ENCODE results near the gene ZSWIM3. TPM values are rescaled to one million over a fixed set of nuclear protein-coding genes. Genes with fewer than 3 reads are reported as not detected.

Gene ZSWIM3
- total and polyA plus RNA-seq, 2 donors (not counting 3 experiments of a cell fraction or from before 2014, with no cell fraction given), result 3.8 to 4.4 TPM

DNA sequence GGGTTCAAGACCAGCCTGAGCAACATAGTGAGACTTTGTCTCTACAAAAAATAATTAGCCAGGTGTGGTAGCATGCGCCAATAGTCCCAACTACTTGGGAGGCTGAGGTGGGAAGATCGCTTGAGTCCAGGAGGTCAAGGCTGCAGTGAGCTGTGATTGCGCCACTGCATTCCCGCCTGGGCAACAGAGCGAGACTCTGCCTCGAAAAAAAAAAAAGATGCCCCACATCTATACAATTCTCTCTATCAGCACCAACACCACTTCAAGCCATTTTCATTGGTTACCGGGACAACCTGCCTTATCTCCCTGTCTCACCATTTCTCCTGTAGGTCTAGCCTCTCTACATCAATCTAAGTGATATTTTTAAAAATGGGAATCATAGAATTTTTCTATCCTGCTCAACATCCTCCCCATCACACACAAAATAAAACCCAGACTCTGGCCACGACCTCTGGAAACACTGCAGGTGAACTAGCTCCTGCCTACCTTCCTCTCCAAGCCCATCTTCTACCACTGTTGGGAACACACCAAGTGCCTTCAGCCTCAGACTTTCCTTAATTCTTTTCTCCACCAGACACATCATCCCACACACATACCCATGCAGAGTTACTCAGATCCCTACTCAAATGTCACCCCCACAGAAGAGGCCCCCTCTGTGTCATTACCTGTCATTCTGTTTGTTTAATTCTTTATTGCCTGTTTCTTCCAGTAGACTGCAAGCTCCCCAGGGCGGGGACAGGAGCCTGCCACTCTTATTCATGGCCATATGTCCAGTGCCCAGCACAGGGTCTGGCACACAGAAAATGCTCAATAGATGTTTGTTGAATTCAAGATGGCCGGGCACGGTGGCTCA is 64.1 kb downstream of the ZSWIM3 start:
- no peaks in the 10 kb centered on the region for H3K79me2 ChIP-seq (ENCODE audit: control insufficient read depth, insufficient read depth, low read length)
- H3K9me1 ChIP-seq (replicated peaks; ENCODE audit: control insufficient read depth, extremely low read depth, insufficient read depth, low read length), result no peaks in the 10 kb centered on the region
- no peak overlapping the region for H3K9ac ChIP-seq (replicated peaks; ENCODE audit: extremely low read depth, insufficient read depth, low read length)
- ChIA-PET POLR2A (interaction anchor here (0.5 to 2.5 kb wide), 2 partner anchors 13 to 1349 kb away, joined by 4 to 20 read pairs; partner anchors contain the start of gene PCIF1), CTCF (interaction anchor here (1.1 to 1.5 kb wide), 2 partner anchors 13 to 48 kb away, joined by 4 to 5 read pairs; partner anchors contain the start of gene PCIF1)
- no peaks in the 10 kb centered on the region for H3K36me3 ChIP-seq (ENCODE audit: control insufficient read depth in 2 of 2, extremely low read depth in 1 of 2, insufficient read depth in 2 of 2, low read length in 2 of 2)
- H4K20me1 ChIP-seq (replicated peaks; ENCODE audit: control insufficient read depth, extremely low read depth, insufficient read depth, low read length), result no peaks in the 10 kb centered on the region
- TF ChIP-seq EZH2 (IDR thresholded peaks at IDR 0.05; ENCODE audit: borderline replicate concordance, low read depth, low read length, severe bottlenecking) (no peak), GATA2 (IDR thresholded peaks at IDR 0.05; ENCODE audit: insufficient read depth, insufficient read length, low read depth, low read length) (no peak), POLR2A (IDR thresholded peaks at IDR 0.05; ENCODE audit: low read depth, low read length) (no peak), FOS (IDR thresholded peaks at IDR 0.05; ENCODE audit: borderline replicate concordance, insufficient read depth, low read length) (no peak), CTCF (IDR thresholded peaks at IDR 0.05; ENCODE audit: extremely low read depth in 1 of 2, insufficient read depth in 1 of 2, low read depth in 1 of 2, low read length in 2 of 2) (no peak)
- FAIRE-seq (no peak), DNase-seq (ENCODE audit: low read depth, low spot score) (no peak)
- dilution Hi-C loops (cut with MboI; ENCODE audit: extremely low pct_ligation_motif_present, low sequenced_read_pairs), result no loop called here
- intact Hi-C loops (cut with micrococcal nuclease), result no loop called here
- no peaks in the 10 kb centered on the region for H3K27me3 ChIP-seq (ENCODE audit: control insufficient read depth in 2 of 2, insufficient read depth in 2 of 2, low read length in 2 of 2)
- H3K4me1 ChIP-seq (ENCODE audit: control insufficient read depth, extremely low read depth, insufficient read depth, low read length), result peaks cover 25% of the 10 kb centered on the region
- H3K4me2 ChIP-seq (ENCODE audit: insufficient read depth, low read length), result no peak overlapping the region
- H3K27ac ChIP-seq (ENCODE audit: insufficient read depth, low read depth, low read length), result no peak overlapping the region
- no peak overlapping the region for H2AFZ ChIP-seq (ENCODE audit: low read depth, low read length)
- H3K9me3 ChIP-seq (replicated peaks; ENCODE audit: control insufficient read depth, insufficient read depth, low read length), result no peaks in the 10 kb centered on the region
- H3K4me3 ChIP-seq (replicated peaks in 1 of 3; ENCODE audit: insufficient read depth in 1 of 3, low read depth in 1 of 3, low read length in 3 of 3), result no peak overlapping the region
- BruUV-seq (replicated peaks), result no TSS peak
